GM12892 (cell line): ENCODE measurements around the gene KRTAP10-4. TPM values are rescaled to one million over a fixed set of nuclear protein-coding genes. Genes with fewer than 3 reads are reported as not detected.
"Not testable (repeated sequence)": the region's sequence is repeated elsewhere in the genome, so short reads cannot be mapped to it uniquely, and the experiment has no call there.

ENCODE experiments used
- DNase-seq: peaks from one replicate; pipeline ENCODE4 v3.0.0; 2011; ENCODE audit not compliant: insufficient read length
- FAIRE-seq: peaks from 2 replicates; lab custom pipeline; 2011; peaks lifted over from hg19 to GRCh38; lab: Jason Lieb, UNC
- POLR2A ChIP-seq: IDR thresholded peaks from 2 replicates; pipeline ENCODE4 v1.6.1; 2011; ENCODE audit warnings: low read depth, low read length, control low read depth
- POLR2AphosphoS5 ChIP-seq: IDR thresholded peaks from 2 replicates; pipeline ENCODE4 v1.6.1; 2011; ENCODE audit warnings: low read depth, low read length, control low read depth
- TAF1 ChIP-seq: IDR thresholded peaks from 2 replicates; pipeline ENCODE4 v1.6.1; 2011; ENCODE audit warnings: low read depth, mild to moderate bottlenecking, control low read depth, low read length, borderline replicate concordance
- polyA plus RNA-seq: library from polyadenylated mRNA; unstranded; fragments of >200 nt; gene quantifications from one replicate; pipeline ENCODE4 v1.2.1, GENCODE V29; 2012; ENCODE audit warnings: missing spikeins, inconsistent platforms; ENCODE audit not compliant: missing spikeins

The KRTAP10-4 gene
- polyA plus RNA-seq, result not detected

- DNase-seq, FAIRE-seq: not testable (repeated sequence)
These were observed at the start of gene KRTAP10-4 for GRCh38 chr21:44573630-44574456. Gene KRTAP10-4, plus strand, starts transcription at chr21:44573729. Its CDS starts 30 bp downstream, at chr21:44573759.

- FAIRE-seq, result no peak
- no peak for DNase-seq
These were observed 48.8 kb upstream of the KRTAP10-4 start for GRCh38 chr21:44524414-44525371.

GRCh38 chr21:44525391-44526095, 48.0 kb upstream of the KRTAP10-4 start:
- no peak for TF ChIP-seq TAF1
- TF ChIP-seq POLR2AphosphoS5, result no peak
- TF ChIP-seq POLR2A, result no peak
- no peak for FAIRE-seq
- no peak for DNase-seq

More at GRCh38 chr21:44524414-44525371, 48.8 kb upstream of the KRTAP10-4 start:
- TF ChIP-seq POLR2A, result no peak
- no peak for TF ChIP-seq TAF1
- TF ChIP-seq POLR2AphosphoS5, result no peak

- TF ChIP-seq TAF1, result no peak
- TF ChIP-seq POLR2AphosphoS5, result no peak
- no peak for TF ChIP-seq POLR2A
- no peak for DNase-seq
- no peak for FAIRE-seq
These were observed 47.2 kb upstream of the KRTAP10-4 start for GRCh38 chr21:44526096-44526997.

- TF ChIP-seq POLR2A, result no peak
- no peak for TF ChIP-seq POLR2AphosphoS5
- TF ChIP-seq TAF1, result no peak
- DNase-seq, result no peak
These were observed 46.2 kb upstream of the KRTAP10-4 start for GRCh38 chr21:44527156-44527982.

GRCh38 chr21:44527983-44528633, 45.4 kb upstream of the KRTAP10-4 start:
- DNase-seq (no peak), FAIRE-seq (no peak)
- TF ChIP-seq POLR2A (no peak), POLR2AphosphoS5 (no peak), TAF1 (no peak)

More at GRCh38 chr21:44527156-44527982, 46.2 kb upstream of the KRTAP10-4 start:
- FAIRE-seq, result no peak

- DNase-seq (no peak), FAIRE-seq (no peak)
- TF ChIP-seq POLR2AphosphoS5, result no peak
- no peak for TF ChIP-seq POLR2A
- TF ChIP-seq TAF1, result no peak
These were observed 44.9 kb upstream of the KRTAP10-4 start for GRCh38 chr21:44528634-44528995.

- DNase-seq (no peak), FAIRE-seq (no peak)
- TF ChIP-seq POLR2A, result no peak
- TF ChIP-seq TAF1, result no peak
- TF ChIP-seq POLR2AphosphoS5, result no peak
These were observed 44.5 kb upstream of the KRTAP10-4 start for GRCh38 chr21:44529011-44529421.

GRCh38 chr21:44529503-44530125, 43.9 kb upstream of the KRTAP10-4 start:
- DNase-seq (no peak), FAIRE-seq (no peak)
- TF ChIP-seq POLR2AphosphoS5 (no peak), TAF1 (no peak), POLR2A (no peak)
